Colon (tissue), 2 donors: ENCODE measurements around the gene CKM.

Experiments
- FAIRE-seq: peaks from 2 replicates; lab custom pipeline; 2012; peaks lifted over from hg19 to GRCh38; lab: Jason Lieb, UNC
- donor health status: control.
- donor health status: control.

CKM gene

DNA sequence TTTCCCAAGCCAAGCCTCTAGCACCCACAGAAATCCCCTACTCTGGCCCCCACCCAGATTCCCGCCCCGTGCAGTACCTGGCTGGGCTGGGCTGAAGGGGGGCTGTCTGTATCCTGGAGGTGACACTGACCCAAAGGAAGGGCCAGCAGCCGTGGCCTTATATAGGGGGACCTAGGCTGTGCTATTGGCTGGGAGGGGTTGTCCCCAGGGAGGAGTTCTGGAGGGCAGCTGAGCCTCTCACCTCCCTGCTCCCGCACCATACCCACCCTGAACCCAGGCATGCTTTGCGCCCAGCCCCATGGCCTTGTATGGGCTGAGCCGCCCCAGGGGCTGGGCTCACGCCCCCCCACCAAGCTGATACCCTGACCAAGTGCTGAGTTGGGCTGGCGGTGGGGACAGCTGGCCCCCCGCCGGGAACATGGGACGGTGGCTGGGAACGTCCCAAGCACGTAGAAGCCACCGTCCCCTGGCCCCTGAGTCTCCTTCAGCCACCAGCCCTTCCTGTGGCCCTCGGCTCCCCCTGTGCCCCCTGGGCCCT, at the start of gene CKM:
Gene CKM, minus strand, starts transcription at position 132 of the 538 bp plus-strand sequence. CDS start 3,162 bp downstream, outside the sequence.
- no peak for FAIRE-seq

- FAIRE-seq: no peak
Measured at GRCh38 chr19:45370410-45371204, 47.9 kb upstream of the CKM start, which contains the start of gene ERCC2. TSS of gene ERCC2 (minus strand) at chr19:45370573. CDS start at chr19:45370540, 33 bp downstream.

DNA sequence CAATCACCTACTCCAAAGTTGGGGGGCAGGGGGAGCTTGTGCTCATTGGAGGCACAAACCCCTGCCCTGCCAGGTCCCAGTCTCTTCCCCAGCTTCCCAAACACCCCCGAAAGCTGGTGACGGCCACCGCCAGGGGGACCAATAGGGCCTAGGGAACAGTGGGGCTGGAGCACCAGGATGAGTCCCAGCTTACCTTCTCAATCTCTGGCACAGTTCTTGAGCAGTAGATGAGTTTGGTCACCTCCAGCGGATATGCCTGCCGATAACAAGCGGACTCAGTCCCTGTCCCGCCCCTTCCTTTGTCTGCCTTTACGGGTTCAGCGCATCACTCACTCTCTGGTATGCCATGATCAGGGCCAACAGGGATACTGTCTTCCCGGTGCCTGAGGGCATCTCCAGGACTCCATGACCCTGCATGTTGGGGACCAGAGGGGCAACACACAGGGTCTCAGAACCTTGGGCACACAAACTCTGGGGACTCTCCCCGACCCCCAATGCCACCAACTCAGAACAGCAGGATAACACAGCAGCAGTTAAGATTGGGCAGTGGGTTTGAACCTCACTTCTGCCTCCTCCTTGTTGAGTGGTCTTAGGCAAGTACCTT, 46.2 kb upstream of the CKM start:
- FAIRE-seq: no peak

DNA sequence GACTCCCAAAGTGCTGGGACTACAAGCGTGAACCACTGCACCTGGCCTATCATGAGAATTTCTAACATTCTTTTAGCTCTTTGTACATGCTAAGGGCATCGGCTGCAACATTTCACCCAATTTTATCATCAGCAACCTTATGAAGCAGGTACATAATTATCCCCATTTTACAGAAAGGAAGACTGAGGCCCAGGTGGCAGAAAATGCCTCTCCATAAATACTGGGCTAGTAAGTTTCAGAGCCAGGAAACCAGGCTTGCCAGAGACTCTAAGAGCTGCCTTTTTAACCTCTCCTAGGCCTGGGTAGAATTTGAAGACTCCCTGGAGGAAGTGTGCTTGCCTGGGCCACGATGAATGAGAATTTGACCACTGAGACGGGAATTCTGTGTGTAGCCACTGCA, 45.5 kb upstream of the CKM start:
- FAIRE-seq: no peak

DNA sequence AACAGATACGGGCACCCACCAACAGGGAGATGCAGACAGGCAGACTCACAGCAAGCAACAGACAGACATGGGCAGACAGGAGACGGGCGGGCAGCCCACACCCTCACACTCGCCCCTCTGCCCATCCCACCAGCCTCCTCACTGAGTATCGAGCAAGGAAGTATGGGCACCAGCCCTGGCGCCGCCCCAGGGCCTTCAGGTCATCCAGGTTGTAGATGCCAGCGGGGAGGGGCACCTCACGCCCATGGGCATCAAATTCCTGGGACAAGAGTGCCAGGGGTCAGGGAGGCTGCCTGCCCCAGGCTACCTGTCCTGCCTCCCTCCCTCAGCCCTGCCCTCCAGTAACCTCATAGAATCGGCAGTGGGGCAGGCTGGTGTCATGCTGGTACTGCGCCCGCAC, 42.0 kb upstream of the CKM start:
- FAIRE-seq: no peak

- FAIRE-seq: no peak
Measured at GRCh38 chr19:45363861-45364459, 41.3 kb upstream of the CKM start.

GRCh38 chr19:45362291-45362690, 39.6 kb upstream of the CKM start:
- FAIRE-seq: no peak

DNA sequence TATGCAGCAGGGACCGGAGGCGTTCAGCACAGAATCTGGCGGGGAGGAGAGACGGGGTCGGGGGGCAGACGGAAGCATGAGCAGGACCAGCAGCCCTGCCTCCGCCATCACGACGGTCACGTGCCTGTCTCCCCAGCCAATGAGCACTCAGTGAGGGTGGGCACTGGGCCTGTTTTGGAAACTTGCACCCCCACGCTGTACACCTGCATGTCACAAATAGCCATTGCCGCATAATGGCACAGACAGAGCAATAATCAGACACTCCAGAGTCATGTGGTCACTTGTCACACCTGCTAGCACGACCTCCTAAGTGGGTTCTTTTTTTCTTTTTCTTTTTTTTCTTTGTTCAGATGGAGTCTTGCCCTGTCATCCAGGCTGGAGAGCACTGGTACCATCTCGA, 38.9 kb upstream of the CKM start:
- no peak for FAIRE-seq

DNA sequence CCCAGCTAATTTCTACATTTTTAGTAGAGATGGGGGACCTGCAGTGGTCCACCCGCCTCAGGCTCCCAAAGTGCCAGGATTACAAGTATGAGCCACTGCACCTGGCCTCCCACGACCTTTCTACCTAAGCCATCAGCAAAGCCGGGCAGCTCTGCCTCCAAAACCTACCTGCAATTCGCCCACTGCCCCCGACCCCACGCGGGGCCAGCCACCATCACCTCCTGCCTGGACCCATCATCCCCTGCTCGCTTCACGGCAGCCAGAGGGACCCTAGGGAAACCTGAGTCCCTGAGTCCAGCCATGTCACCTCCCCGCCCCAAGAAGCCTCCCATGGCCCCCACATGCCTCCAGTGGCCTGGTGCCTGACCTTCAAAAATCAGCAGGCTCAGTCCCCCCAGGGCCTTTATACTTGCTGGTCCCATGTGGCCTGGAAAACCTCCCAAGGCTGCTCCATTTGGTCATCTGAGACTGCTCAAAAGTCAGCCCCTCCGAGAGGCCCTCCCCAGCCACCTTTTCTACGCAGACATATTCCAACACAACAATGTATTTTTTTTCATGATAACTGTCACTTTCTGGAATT, 35.6 kb upstream of the CKM start:
- no peak for FAIRE-seq

DNA sequence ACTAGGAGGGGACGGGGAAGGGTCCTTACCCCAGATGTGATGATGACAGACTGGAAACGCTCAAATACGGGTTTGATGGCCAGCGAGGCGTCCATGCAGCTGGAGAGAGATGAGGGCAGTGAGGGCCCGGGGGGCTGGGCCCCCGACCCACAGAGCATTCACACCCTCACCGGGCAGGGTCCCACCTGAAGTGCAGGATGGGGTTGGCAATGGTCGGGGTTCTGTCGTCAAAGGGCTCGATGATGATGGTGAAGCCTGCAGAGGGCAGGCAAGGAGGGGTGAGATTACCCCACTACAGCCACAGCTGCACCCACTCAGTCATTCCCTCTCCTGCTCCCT, 34.7 kb upstream of the CKM start:
- no peak for FAIRE-seq

GRCh38 chr19:45356760-45357444, 34.2 kb upstream of the CKM start:
- no peak for FAIRE-seq

GRCh38 chr19:45355910-45356309, 33.2 kb upstream of the CKM start:
- FAIRE-seq: no peak

- no peak for FAIRE-seq
Measured at GRCh38 chr19:45355402-45355801, 32.7 kb upstream of the CKM start.

DNA sequence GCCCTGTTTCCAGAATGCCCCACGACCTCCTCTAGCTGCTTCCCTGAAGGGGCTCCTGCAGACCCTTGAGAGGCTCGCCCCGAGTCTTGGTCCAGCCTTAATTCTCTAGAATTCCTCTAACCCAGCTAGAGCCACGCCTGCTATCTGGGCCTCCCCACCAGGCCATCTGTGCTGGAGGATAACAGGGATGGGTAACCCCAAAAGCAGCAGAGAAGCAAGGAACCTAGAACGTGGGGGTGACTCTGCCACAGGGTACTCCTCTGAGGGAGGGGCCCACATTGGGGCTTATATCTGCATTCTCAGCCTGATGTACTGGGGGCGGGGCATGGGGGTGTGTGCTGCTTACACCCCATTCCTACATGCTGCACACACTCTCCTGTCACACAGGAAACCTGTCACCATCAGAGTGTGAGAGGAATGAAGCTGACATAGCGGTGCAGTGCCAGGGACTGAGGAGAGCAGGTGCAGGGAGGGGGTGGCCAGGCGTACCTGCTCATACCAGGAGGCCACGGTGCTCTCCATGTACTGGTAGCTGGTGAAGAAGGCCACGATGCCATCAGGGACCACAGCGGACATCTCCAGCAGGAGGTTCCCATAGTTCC, 31.7 kb upstream of the CKM start:
- no peak for FAIRE-seq

DNA sequence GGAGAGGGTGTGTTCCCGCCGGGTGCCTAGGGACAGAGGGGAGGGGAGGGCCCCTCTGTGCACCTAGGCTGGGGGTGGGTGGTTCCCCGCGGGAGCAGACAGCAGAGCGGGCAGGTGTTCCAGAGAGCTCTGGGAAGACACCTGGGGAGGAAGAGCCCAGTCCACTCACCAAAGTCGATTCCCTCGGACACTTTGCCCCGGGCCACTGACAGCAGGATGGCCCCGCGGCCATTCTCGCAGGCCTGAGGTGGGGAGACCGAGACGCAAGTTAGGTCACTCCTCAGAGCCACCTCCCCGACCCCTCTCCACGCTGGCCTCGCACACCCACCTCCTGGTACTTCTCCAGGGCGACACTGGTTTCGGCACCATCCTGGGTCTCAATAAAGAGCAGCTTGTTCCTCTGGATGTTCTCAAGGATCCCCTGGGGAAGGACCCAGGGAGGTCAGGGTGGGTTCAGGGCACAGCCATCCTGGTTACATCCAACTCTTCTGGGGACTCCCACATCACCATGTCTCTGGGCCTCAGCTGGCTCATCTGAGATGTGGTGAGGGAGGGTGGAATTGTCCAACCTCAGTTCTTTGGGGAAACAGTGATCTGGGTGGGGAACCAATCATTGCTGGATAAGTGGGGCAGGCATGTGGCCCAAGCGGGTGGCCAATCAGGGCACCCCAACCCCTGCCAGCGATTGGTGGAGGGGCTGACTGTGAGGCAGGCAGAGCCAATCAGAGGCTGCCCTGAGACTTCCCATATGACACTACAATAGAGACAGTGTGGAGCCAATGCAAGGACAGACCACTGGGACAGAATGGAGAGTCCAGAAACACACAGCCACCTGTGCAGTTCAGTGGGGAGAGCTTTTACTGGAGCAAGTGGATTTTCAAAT, 30.5 kb upstream of the CKM start:
- FAIRE-seq: no peak

- no peak for FAIRE-seq
Measured at GRCh38 chr19:45352471-45352870, 29.8 kb upstream of the CKM start.

GRCh38 chr19:45352062-45352461, 29.4 kb upstream of the CKM start:
- FAIRE-seq: no peak

DNA sequence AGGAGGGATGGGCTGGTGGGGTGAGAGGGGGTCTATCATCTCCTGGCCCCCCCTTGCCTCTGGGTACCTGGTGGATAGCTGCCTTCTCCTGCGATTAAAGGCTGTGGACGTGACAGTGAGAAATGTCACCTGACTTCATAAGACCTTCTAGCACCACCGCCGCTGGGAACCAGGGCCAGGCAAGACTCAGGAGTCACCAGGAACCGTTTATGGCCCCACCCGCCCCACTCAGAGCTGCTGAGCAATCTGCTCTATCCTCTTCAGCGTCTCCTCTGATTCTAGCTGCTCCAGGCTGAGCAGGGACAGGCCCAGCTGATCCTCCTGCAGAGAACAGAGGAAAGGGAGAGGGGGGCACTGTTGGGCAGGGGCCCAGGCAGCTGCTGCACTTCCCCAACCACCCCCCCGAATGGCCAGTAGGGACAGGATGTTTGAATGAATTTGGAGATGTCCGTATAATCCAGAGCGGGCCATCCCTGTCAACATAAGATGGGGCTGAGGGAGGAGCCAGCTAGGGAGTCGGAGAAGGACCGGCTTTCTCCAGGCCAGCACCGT, 28.8 kb upstream of the CKM start:
- no peak for FAIRE-seq

DNA sequence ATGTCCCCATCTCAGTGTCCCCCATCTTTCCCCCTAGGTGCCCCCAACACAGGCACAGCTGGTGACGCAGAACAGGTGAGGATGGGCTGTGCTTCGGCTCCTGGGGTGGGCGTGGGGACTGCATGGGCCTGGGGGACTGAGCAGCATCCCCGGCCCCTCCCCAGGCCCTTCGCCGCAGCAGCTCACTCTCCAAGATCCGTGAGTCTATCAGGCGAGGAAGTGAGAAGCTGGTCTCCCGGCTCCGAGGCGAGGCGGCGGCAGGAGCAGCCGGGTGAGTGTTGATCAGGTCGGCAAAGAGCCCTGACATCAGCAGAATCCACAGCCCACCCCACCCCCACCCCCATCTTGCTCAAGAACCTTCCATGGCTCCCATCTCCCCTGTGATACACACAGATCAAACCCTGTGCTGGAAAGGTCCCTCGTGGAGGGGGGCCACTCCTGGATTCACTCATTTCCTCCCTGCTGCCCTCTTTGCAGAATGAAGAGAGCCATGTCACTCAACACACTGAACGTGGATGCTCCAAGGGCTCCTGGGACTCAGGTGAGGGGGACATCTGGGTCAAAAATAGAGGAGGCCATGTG, 27.9 kb upstream of the CKM start:
- FAIRE-seq: no peak

DNA sequence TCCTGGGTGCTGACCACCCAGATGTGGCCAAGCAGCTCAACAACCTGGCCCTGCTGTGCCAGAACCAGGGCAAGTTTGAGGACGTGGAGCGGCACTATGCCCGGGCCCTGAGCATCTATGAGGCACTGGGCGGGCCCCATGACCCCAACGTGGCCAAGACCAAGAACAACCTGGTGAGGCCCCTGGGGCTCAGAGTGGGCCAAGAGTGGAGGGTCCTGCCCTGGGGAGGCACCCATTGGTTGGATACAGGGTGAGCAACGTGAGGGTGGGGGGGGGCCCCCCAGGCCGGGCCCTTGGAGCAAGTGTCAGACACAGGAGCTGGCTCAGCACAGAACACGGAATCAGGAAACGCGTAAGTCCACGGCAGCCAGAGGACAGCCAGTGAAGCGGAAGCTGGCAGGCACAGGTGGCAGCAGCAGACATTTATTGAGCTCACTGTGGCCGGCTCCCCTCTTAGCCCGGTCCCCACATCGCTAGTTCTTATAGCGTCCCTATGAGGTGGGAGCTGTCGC, 26.8 kb upstream of the CKM start:
- no peak for FAIRE-seq
